CD4-positive, alpha-beta memory T cell (primary cell): ENCODE data around the gene SULF2. TPM values are rescaled to one million over a fixed set of nuclear protein-coding genes. Genes with fewer than 3 reads are reported as not detected.

ENCODE experiments used
- CTCF ChIA-PET: fragments of 350-600 bp; sonication (Branson Sonifier 250); formaldehyde crosslinking; loops from one replicate; lab custom pipeline; 2021; ENCODE audit warnings: inconsistent platforms; ENCODE audit not compliant: partially characterized antibody; lab: Charles Lee
- POLR2A ChIA-PET: fragments of 350-600 bp; sonication (Branson Sonifier 250); formaldehyde crosslinking; loops from one replicate; lab custom pipeline; 2021; ENCODE audit not compliant: partially characterized antibody; lab: Charles Lee
- DNase-seq, 5 donors: peaks; one replicate each; pipeline versions ENCODE4 v3.0.0 to v3.0.0-alpha.2; 2020 to 2022; ENCODE audit warnings: mixed read lengths in 1 of 5
- H3K27ac ChIP-seq: one replicate; pipeline ENCODE4 v1.7.0; 2013; ENCODE audit warnings: low read depth, low read length
- H3K27me3 ChIP-seq: 2 replicates; pipeline ENCODE4 v1.7.0; 2013; ENCODE audit warnings: mild to moderate bottlenecking, low read length, moderate library complexity; ENCODE audit not compliant: insufficient read depth
- H3K36me3 ChIP-seq: 2 replicates; pipeline ENCODE4 v1.7.0; 2013; ENCODE audit warnings: mild to moderate bottlenecking, low read length, moderate library complexity; ENCODE audit not compliant: insufficient read depth
- H3K4me1 ChIP-seq: 2 replicates; pipeline ENCODE4 v1.7.0; 2013; ENCODE audit warnings: mild to moderate bottlenecking, low read length, moderate library complexity; ENCODE audit not compliant: insufficient read depth
- H3K4me3 ChIP-seq, 2 donors: one replicate each; pipeline ENCODE4 v1.7.0; 2013; ENCODE audit warnings: low read length in 2 of 2, mild to moderate bottlenecking in 1 of 2
- H3K9me3 ChIP-seq, 2 donors: one replicate each; pipeline ENCODE4 v1.7.0; 2013; ENCODE audit warnings: low read length in 2 of 2, control low read depth in 1 of 2; ENCODE audit not compliant: control insufficient read depth in 1 of 2
- H3K27ac Mint-ChIP-seq, 7 donors: one replicate each; pipeline ENCODE4 v1.8.0; 2020 to 2021; ENCODE audit warnings: mixed read lengths in 7 of 7, mild to moderate bottlenecking in 6 of 7, inconsistent platforms in 3 of 7, moderate library complexity in 3 of 7
- H3K27me3 Mint-ChIP-seq, 2 donors: one replicate each; pipeline ENCODE4 v1.8.0; 2020 to 2021; ENCODE audit warnings: mixed read lengths in 2 of 2
- H3K36me3 Mint-ChIP-seq, 2 donors: one replicate each; pipeline ENCODE4 v1.8.0; 2020 to 2021; ENCODE audit warnings: mixed read lengths in 2 of 2, inconsistent platforms in 1 of 2, mild to moderate bottlenecking in 1 of 2
- H3K4me1 Mint-ChIP-seq, 4 donors: one replicate each; pipeline ENCODE4 v1.8.0; 2020 to 2021; ENCODE audit warnings: mixed read lengths in 4 of 4, mild to moderate bottlenecking in 1 of 4
- H3K4me3 Mint-ChIP-seq, 8 donors: one replicate each; pipeline ENCODE4 v1.8.0; 2020 to 2021; ENCODE audit warnings: mixed read lengths in 8 of 8, mild to moderate bottlenecking in 7 of 8, moderate library complexity in 6 of 8, inconsistent platforms in 3 of 8
- H3K9me3 Mint-ChIP-seq, 8 donors: one replicate each; pipeline ENCODE4 v1.8.0; 2020 to 2021; ENCODE audit warnings: mixed read lengths in 8 of 8, mild to moderate bottlenecking in 5 of 8, inconsistent platforms in 3 of 8, moderate library complexity in 1 of 8
- intact Hi-C: fragments of 100-400 bp; cut with micrococcal nuclease; formaldehyde crosslinking; loops from one replicate; pipeline ENCODE4 v1.15.1; 2023
- polyA plus RNA-seq, 2 donors: library from polyadenylated mRNA; unstranded; fragments of 300-500 nt; fragmentation: Illumina TruSeq; gene quantifications; one replicate each; pipeline ENCODE4 v1.2.3, GENCODE V29; 2021
- total RNA-seq, 2 experiments: library from RNA; stranded (reverse); gene quantifications; one replicate each; pipeline ENCODE4 v1.2.3, GENCODE V29; 2021

The SULF2 gene
- total and polyA plus RNA-seq, 4 experiments from 2014 or later: 0.16 to 1.3 (median 0.55) TPM

DNA sequence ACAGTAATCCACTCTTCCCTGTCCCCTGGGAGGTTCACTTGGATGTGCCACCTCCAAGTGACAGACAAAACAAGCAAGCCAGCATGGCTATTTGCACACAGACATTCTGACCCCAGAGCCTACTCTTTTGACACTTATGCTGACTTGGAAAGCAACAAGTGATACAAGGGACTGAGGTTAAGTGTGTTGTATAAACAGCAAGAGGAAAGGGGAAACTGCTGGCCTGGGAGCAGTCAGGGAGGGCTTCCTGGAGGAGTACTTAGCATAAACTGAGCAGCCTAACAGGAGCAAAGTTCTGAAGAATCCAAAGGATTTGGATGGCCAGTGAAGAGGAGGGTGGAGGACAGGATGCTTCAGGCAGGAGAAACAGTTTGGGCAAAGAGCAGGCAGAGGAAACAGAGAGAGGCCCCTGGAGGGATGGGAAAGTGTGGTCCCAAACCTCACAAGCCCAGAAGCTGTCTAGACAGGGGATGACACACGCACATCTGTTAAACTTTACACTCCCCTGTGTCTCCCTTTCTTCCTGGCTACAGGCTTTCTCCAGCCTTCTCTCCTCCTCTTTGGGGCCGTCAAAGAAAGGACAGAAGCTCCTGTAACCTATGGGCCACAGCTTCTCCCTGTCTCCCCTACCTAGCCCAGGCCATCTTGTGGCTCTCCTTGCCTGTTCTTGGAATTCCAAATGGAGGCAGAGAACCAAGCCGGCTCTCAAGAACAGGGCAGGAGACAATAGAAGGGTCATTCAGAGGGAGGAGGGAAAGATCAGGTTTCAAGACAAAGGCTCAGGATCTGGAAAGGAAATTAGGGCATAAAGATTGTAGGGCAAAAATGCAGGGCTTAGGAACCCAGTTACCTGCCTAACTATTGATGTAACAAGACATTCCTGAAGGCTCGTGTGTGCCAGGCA, 19.3 kb downstream of the SULF2 start:
- POLR2A ChIA-PET: no interaction called here
- no peaks in the 10 kb centered on the region for H3K9me3 ChIP-seq
- Mint-ChIP-seq H3K36me3 (peaks cover 0 to 4% of the 10 kb centered on the region in 2 donors), H3K4me3 (no peak overlapping the region), H3K27me3 (peaks cover 16 to 20% of the 10 kb centered on the region in 2 donors), H3K9me3 (peaks cover 0 to 8% (median 2%) of the 10 kb centered on the region in 8 donors), H3K4me1 (no peaks in the 10 kb centered on the region), H3K27ac (peak overlapping the region in 1 of 7 donors; percentile 31)
- DNase-seq: no peak
- H3K4me3 ChIP-seq: no peak overlapping the region
- H3K27ac ChIP-seq: no peak overlapping the region
- CTCF ChIA-PET: no interaction called here
- no peaks in the 10 kb centered on the region for H3K27me3 ChIP-seq
- H3K36me3 ChIP-seq: no peaks in the 10 kb centered on the region
- intact Hi-C loops: no loop called here
- no peaks in the 10 kb centered on the region for H3K4me1 ChIP-seq

DNA sequence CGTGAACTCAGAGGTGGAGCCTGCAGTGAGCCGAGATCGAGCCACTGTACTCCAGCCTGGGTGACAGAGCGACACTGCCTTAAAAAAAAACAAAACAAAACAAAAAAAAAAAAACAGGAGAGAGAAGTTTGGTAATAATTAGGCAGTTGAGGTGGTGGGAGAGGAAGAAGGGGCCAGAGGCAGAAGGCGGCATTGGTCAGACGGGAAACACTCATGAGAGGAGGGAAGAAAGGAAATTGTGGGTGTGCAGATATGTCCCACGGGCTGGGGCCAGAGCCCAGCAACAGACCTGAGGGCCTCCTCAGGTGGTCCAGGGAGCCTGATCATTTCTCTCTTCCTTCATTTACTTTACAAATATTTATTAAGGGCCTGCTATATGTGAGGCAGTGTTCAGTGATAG, 20.0 kb downstream of the SULF2 start:
- Histone ChIP-seq H3K4me1 (no peaks in the 10 kb centered on the region), H3K27me3 (no peaks in the 10 kb centered on the region), H3K9me3 (no peaks in the 10 kb centered on the region), H3K4me3 (no peak overlapping the region), H3K36me3 (no peaks in the 10 kb centered on the region), H3K27ac (no peak overlapping the region)
- Mint-ChIP-seq H3K27me3 (peaks cover 18 to 21% of the 10 kb centered on the region in 2 donors), H3K27ac (no peak overlapping the region), H3K4me3 (no peak overlapping the region), H3K9me3 (peaks cover 0 to 2% (median 0%) of the 10 kb centered on the region in 8 donors), H3K36me3 (peaks cover 0 to 4% of the 10 kb centered on the region in 2 donors), H3K4me1 (no peaks in the 10 kb centered on the region)
- intact Hi-C loops: no loop called here
- DNase-seq: no peak
- ChIA-PET CTCF (no interaction called here), POLR2A (no interaction called here)

DNA sequence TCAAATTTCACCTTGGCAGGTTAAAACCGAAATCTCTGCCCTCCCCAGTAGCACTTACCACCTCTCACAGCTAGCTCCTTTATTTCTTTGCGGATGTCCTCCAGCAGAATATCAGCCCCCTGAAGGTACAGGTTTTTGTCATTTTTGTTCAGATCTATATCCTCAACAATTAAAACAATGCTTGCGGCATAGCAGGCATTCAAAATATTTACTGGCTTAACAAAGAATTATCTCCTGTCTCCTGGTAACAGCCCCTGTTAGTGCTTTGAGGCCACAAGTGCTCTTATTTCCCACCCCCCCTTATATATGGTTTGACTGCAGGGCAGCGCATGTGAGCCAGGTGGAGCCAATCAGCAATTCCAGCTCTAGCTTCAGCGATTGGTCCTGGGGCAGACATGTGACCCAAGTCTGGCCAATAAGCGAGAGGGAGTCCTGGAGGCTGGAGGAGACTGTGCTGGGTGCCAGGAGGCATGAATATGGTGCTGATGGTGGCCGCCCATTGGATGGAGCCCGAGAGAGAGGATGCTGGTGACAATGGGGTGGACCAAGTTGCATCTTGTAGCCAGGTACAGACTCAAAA, 21.0 kb downstream of the SULF2 start:
- Mint-ChIP-seq H3K27ac (no peak overlapping the region), H3K4me1 (no peaks in the 10 kb centered on the region), H3K9me3 (no peaks in the 10 kb centered on the region), H3K4me3 (no peak overlapping the region), H3K27me3 (peaks cover 19 to 21% of the 10 kb centered on the region in 2 donors), H3K36me3 (no peaks in the 10 kb centered on the region)
- POLR2A ChIA-PET: no interaction called here
- Histone ChIP-seq H3K9me3 (no peaks in the 10 kb centered on the region), H3K36me3 (no peaks in the 10 kb centered on the region), H3K4me3 (no peak overlapping the region), H3K27me3 (no peaks in the 10 kb centered on the region), H3K27ac (no peak overlapping the region), H3K4me1 (no peaks in the 10 kb centered on the region)
- intact Hi-C loops: no loop called here
- DNase-seq: no peak
- CTCF ChIA-PET: no interaction called here

DNA sequence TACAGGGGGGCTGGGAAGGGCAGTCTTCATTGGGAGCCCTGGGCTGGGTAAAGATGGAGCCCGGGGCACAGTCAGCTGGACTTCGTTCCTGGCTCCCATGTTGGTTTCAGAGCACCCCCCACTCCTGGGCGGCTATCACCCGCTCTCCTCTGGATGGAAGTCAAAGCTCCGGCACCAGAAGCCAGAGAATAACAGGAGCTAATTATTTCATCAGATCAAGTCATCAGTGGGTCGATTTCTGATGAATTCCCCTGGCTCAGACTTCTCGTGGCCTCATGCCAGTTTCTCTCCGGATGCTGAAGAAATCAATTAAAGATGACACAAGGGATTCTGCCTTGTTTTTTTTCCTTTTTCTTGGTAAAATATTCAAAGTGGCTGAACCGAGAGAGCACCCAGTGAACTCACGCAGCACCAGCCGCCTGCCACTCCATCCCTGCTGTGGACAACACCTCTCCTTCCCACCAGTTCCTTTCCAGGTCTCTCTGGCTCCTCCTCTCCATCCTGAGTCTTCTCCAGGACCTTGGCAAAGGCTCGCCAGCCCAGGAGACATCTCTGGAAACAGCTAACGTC, 22.5 kb downstream of the SULF2 start:
- Mint-ChIP-seq H3K4me1 (no peaks in the 10 kb centered on the region), H3K36me3 (no peaks in the 10 kb centered on the region), H3K27me3 (peaks cover 19 to 22% of the 10 kb centered on the region in 2 donors), H3K27ac (no peak overlapping the region), H3K9me3 (no peaks in the 10 kb centered on the region), H3K4me3 (no peak overlapping the region)
- H3K36me3 ChIP-seq: no peaks in the 10 kb centered on the region
- intact Hi-C loops: no loop called here
- DNase-seq: no peak
- no peaks in the 10 kb centered on the region for H3K27me3 ChIP-seq
- no peak overlapping the region for H3K4me3 ChIP-seq
- no peaks in the 10 kb centered on the region for H3K4me1 ChIP-seq
- H3K9me3 ChIP-seq: no peaks in the 10 kb centered on the region
- H3K27ac ChIP-seq: no peak overlapping the region
- ChIA-PET CTCF (interaction anchor here (0.5 kb wide), 1 partner anchor 381 kb away, joined by 3 read pairs; no protein-coding TSS in a partner anchor), POLR2A (no interaction called here)

GRCh38 chr20:47761482-47762047, 23.7 kb downstream of the SULF2 start:
- CTCF ChIA-PET: no interaction called here
- H3K27ac ChIP-seq: no peak overlapping the region

GRCh38 chr20:47760686-47761481, 24.4 kb downstream of the SULF2 start:
- no peaks in the 10 kb centered on the region for H3K4me1 ChIP-seq
- Mint-ChIP-seq H3K4me1 (no peaks in the 10 kb centered on the region), H3K36me3 (no peaks in the 10 kb centered on the region), H3K9me3 (no peaks in the 10 kb centered on the region), H3K4me3 (no peak overlapping the region), H3K27me3 (peaks cover 19 to 23% of the 10 kb centered on the region in 2 donors), H3K27ac (no peak overlapping the region)
- H3K4me3 ChIP-seq: no peak overlapping the region
- ChIA-PET CTCF (no interaction called here), POLR2A (no interaction called here)
- H3K27ac ChIP-seq: no peak overlapping the region
- H3K36me3 ChIP-seq: no peaks in the 10 kb centered on the region
- no peaks in the 10 kb centered on the region for H3K27me3 ChIP-seq
- no peak for DNase-seq
- no peaks in the 10 kb centered on the region for H3K9me3 ChIP-seq
- intact Hi-C loops: no loop called here

More at GRCh38 chr20:47761482-47762047, 23.7 kb downstream of the SULF2 start:
- H3K9me3 Mint-ChIP-seq: no peaks in the 10 kb centered on the region
- H3K27me3 Mint-ChIP-seq: peaks cover 19 to 23% of the 10 kb centered on the region in 2 donors
- Histone ChIP-seq H3K9me3 (no peaks in the 10 kb centered on the region), H3K27me3 (no peaks in the 10 kb centered on the region), H3K4me1 (no peaks in the 10 kb centered on the region), H3K36me3 (no peaks in the 10 kb centered on the region), H3K4me3 (no peak overlapping the region)
- POLR2A ChIA-PET: no interaction called here
- no peak for DNase-seq
- intact Hi-C loops: no loop called here
- no peaks in the 10 kb centered on the region for H3K4me1 Mint-ChIP-seq
- H3K4me3 Mint-ChIP-seq: no peak overlapping the region
- no peaks in the 10 kb centered on the region for H3K36me3 Mint-ChIP-seq
- H3K27ac Mint-ChIP-seq: no peak overlapping the region
